ENCODE results near the gene SF3B2.
A peak's percentile ranks its signal among the peaks of the same experiment; 100 is the strongest.
"Not testable (repeated sequence)": the region's sequence is repeated elsewhere in the genome, so short reads cannot be mapped to it uniquely, and the experiment has no call there.

SF3B2 gene

DNA sequence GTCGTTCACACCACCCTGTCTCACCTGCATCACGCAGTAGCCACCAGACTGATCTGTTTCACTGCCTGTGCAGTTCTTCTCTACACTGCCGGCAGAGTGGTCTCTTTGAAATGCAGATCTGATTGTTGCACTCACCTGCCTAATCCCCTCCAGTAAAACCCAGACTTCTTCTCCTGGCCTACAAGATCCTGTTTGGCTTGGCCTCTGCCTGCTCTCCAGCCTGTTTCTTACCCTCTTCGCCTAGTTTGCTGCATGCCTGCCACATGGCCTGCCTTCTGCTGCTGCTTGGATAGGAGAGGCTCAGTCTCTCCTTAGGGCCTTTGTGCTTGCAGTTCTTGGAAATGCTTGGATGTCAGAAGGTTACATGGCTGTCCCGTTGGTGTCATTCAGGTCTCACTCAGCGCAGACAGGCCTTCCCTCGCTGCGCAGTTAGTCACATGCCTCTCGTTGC is 59.9 kb downstream of the SF3B2 start:
- ATAC-seq = peak; percentile 32

DNA sequence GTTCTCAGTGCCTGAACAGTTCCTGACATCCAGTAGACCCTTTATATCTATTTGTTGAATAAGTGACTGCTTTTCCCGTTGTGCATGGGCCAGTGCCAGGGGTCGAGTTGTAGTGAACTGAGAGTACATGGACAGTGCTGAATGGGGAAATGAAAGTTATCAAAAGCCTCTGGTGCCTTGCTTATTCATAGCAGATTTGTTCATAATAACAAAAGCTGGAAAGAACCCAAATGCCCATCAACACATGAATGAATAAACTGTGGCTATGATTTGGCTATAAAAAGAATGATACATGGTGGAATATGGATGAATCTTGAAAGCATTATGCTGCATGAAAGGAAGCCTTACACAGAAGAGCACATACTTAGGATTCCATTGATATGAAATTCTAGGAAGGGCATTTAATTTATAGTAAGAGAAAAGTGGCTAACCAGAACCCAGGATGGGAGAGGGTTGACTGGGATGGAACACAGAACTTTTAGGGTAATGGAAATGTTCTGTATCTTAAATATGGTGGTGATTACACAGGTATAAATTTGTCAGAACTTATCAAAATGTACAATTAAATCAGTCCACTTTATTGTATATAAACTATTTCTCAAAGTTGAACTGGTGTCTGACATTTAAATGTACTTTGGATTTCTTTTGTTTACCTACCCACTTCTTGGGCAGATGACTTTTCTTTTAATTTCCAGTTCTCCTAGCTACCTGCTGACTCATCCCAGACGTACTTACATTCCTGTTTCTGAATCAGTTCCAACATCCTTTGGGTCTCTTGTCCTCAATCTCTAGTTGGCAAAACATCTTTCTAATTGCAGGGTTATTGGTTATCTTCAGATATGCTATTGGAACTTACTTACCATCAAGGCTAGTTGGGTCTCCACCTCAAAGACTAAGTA is 60.7 kb downstream of the SF3B2 start:
- TF ChIP-seq ZNF565 (CRISPR knock-in tag; conservative IDR thresholded peaks at IDR 0.05; ENCODE audit: low read depth) (no peak), ZC3H10 (CRISPR knock-in tag; IDR thresholded peaks at IDR 0.05) (0 out of 2 replicates have a peak, but pooled peaks have one; percentile 37), ZNF8 (CRISPR knock-in tag; IDR thresholded peaks at IDR 0.05) (no peak), TCF4 (CRISPR knock-in tag; IDR thresholded peaks at IDR 0.05; ENCODE audit: borderline replicate concordance) (no peak), ZFP3 (CRISPR knock-in tag; IDR thresholded peaks at IDR 0.05) (no peak), OSR1 (CRISPR knock-in tag; IDR thresholded peaks at IDR 0.05) (no peak), ZNF70 (CRISPR knock-in tag; IDR thresholded peaks at IDR 0.05) (no peak), RARB (CRISPR knock-in tag; IDR thresholded peaks at IDR 0.05) (no peak), BACH2 (CRISPR knock-in tag; IDR thresholded peaks at IDR 0.05; ENCODE audit: borderline replicate concordance) (no peak), ESRRG (CRISPR knock-in tag; IDR thresholded peaks at IDR 0.05) (no peak), SNAI2 (CRISPR knock-in tag; IDR thresholded peaks at IDR 0.05) (peak; percentile 8; the same call in 1 of the 2 replicates), ARNTL (CRISPR knock-in tag; IDR thresholded peaks at IDR 0.05; ENCODE audit: borderline replicate concordance, low read depth) (no peak), ISL1 (CRISPR knock-in tag; IDR thresholded peaks at IDR 0.05) (peak; percentile 95), TOX (CRISPR knock-in tag; IDR thresholded peaks at IDR 0.05; ENCODE audit: borderline replicate concordance) (no peak), ZFP30 (CRISPR knock-in tag; IDR thresholded peaks at IDR 0.05) (no peak)
- TF ChIP-seq, protein P1, sequence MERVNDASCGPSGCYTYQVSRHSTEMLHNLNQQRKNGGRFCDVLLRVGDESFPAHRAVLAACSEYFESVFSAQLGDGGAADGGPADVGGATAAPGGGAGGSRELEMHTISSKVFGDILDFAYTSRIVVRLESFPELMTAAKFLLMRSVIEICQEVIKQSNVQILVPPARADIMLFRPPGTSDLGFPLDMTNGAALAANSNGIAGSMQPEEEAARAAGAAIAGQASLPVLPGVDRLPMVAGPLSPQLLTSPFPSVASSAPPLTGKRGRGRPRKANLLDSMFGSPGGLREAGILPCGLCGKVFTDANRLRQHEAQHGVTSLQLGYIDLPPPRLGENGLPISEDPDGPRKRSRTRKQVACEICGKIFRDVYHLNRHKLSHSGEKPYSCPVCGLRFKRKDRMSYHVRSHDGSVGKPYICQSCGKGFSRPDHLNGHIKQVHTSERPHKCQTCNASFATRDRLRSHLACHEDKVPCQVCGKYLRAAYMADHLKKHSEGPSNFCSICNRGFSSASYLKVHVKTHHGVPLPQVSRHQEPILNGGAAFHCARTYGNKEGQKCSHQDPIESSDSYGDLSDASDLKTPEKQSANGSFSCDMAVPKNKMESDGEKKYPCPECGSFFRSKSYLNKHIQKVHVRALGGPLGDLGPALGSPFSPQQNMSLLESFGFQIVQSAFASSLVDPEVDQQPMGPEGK (CRISPR knock-in tag; IDR thresholded peaks at IDR 0.05; ENCODE audit: borderline replicate concordance) = no peak
- TF ChIP-seq, protein P2, sequence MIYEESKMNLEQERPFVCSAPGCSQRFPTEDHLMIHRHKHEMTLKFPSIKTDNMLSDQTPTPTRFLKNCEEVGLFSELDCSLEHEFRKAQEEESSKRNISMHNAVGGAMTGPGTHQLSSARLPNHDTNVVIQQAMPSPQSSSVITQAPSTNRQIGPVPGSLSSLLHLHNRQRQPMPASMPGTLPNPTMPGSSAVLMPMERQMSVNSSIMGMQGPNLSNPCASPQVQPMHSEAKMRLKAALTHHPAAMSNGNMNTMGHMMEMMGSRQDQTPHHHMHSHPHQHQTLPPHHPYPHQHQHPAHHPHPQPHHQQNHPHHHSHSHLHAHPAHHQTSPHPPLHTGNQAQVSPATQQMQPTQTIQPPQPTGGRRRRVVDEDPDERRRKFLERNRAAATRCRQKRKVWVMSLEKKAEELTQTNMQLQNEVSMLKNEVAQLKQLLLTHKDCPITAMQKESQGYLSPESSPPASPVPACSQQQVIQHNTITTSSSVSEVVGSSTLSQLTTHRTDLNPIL (CRISPR knock-in tag; IDR thresholded peaks at IDR 0.05; ENCODE audit: low read depth) = peak; percentile 56; the same call in 1 of the 2 replicates
- TF ChIP-seq, protein P3, sequence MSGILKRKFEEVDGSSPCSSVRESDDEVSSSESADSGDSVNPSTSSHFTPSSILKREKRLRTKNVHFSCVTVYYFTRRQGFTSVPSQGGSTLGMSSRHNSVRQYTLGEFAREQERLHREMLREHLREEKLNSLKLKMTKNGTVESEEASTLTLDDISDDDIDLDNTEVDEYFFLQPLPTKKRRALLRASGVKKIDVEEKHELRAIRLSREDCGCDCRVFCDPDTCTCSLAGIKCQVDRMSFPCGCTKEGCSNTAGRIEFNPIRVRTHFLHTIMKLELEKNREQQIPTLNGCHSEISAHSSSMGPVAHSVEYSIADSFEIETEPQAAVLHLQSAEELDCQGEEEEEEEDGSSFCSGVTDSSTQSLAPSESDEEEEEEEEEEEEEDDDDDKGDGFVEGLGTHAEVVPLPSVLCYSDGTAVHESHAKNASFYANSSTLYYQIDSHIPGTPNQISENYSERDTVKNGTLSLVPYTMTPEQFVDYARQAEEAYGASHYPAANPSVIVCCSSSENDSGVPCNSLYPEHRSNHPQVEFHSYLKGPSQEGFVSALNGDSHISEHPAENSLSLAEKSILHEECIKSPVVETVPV (CRISPR knock-in tag; IDR thresholded peaks at IDR 0.05) = no peak
- TF ChIP-seq, protein P4, sequence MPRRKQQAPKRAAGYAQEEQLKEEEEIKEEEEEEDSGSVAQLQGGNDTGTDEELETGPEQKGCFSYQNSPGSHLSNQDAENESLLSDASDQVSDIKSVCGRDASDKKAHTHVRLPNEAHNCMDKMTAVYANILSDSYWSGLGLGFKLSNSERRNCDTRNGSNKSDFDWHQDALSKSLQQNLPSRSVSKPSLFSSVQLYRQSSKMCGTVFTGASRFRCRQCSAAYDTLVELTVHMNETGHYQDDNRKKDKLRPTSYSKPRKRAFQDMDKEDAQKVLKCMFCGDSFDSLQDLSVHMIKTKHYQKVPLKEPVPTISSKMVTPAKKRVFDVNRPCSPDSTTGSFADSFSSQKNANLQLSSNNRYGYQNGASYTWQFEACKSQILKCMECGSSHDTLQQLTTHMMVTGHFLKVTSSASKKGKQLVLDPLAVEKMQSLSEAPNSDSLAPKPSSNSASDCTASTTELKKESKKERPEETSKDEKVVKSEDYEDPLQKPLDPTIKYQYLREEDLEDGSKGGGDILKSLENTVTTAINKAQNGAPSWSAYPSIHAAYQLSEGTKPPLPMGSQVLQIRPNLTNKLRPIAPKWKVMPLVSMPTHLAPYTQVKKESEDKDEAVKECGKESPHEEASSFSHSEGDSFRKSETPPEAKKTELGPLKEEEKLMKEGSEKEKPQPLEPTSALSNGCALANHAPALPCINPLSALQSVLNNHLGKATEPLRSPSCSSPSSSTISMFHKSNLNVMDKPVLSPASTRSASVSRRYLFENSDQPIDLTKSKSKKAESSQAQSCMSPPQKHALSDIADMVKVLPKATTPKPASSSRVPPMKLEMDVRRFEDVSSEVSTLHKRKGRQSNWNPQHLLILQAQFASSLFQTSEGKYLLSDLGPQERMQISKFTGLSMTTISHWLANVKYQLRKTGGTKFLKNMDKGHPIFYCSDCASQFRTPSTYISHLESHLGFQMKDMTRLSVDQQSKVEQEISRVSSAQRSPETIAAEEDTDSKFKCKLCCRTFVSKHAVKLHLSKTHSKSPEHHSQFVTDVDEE (CRISPR knock-in tag; IDR thresholded peaks at IDR 0.05) = no peak
- peak; percentile 75 for ATAC-seq

More for the DNA sequence above, 59.9 kb downstream of the SF3B2 start:
- TF ChIP-seq ZC3H10 (CRISPR knock-in tag; IDR thresholded peaks at IDR 0.05) (no peak), ESRRG (CRISPR knock-in tag; IDR thresholded peaks at IDR 0.05) (no peak), GLIS3 (CRISPR knock-in tag; IDR thresholded peaks at IDR 0.05) (no peak), ZNF8 (CRISPR knock-in tag; IDR thresholded peaks at IDR 0.05) (no peak), TOX (CRISPR knock-in tag; IDR thresholded peaks at IDR 0.05; ENCODE audit: borderline replicate concordance) (no peak), SNAI2 (CRISPR knock-in tag; IDR thresholded peaks at IDR 0.05) (0 out of 2 replicates have a peak, but pooled peaks have one; percentile 59), CSDC2 (CRISPR knock-in tag; IDR thresholded peaks at IDR 0.05) (no peak)
- TF ChIP-seq, protein P3 (CRISPR knock-in tag; IDR thresholded peaks at IDR 0.05) = no peak

DNA sequence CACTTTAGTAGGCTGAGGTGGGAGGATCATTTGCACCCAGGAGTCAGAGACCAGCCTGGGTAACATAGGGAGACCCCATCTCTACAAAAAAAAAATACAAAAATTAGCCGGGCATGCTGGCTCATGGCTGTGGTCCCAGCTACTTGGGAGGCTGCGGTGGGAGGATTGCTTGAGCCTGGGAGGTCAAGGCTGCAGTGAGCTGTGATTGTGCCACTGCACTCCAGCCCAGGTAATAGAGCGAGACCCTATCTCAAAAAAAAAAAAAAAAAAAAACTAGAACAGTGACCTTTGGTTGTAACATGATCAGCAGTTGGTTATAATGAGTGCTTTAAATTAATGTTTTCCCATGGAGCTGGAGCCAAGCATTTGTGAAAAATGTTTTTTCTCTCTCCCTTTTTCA is 62.8 kb downstream of the SF3B2 start:
- ATAC-seq = not testable (repeated sequence)
